ENCODE results near the gene CLGN. TPM values are rescaled to one million over a fixed set of nuclear protein-coding genes. Genes with fewer than 3 reads are reported as not detected.

The CLGN gene
- total RNA-seq, 1 donor from 2014 or later = not detected

GRCh38 chr4:140408974-140409373, 18.5 kb downstream of the CLGN start:
- DNase-seq (ENCODE audit: extremely low spot score in 2 of 2) = no peak
- H3K4me3 ChIP-seq = no peak overlapping the region
- intact Hi-C loops (cut with DNase I) = no loop called here
- no peak overlapping the region for H3K27ac ChIP-seq
- H3K4me1 ChIP-seq = no peaks in the 10 kb centered on the region
- no peaks in the 10 kb centered on the region for H3K27me3 ChIP-seq
- no peaks in the 10 kb centered on the region for H3K36me3 ChIP-seq
- TF ChIP-seq POLR2AphosphoS5 (IDR thresholded peaks at IDR 0.05; ENCODE audit: insufficient read depth in 1 of 2, low read depth in 1 of 2) (no peak), POLR2A (IDR thresholded peaks at IDR 0.05) (no peak), CTCF (IDR thresholded peaks at IDR 0.05) (no peak)
- no peaks in the 10 kb centered on the region for H3K9me3 ChIP-seq

GRCh38 chr4:140406292-140406691, 21.2 kb downstream of the CLGN start:
- no peaks in the 10 kb centered on the region for H3K4me1 ChIP-seq
- no peak for TF ChIP-seq POLR2AphosphoS5 (IDR thresholded peaks at IDR 0.05; ENCODE audit: insufficient read depth in 1 of 2, low read depth in 1 of 2)
- no peak for TF ChIP-seq POLR2A (IDR thresholded peaks at IDR 0.05)
- no peak for TF ChIP-seq CTCF (IDR thresholded peaks at IDR 0.05)
- H3K36me3 ChIP-seq = no peaks in the 10 kb centered on the region
- intact Hi-C loops (cut with DNase I) = no loop called here
- H3K27me3 ChIP-seq = no peaks in the 10 kb centered on the region
- DNase-seq (ENCODE audit: extremely low spot score in 2 of 2) = no peak
- no peaks in the 10 kb centered on the region for H3K9me3 ChIP-seq
- no peak overlapping the region for H3K4me3 ChIP-seq
- H3K27ac ChIP-seq = no peak overlapping the region

GRCh38 chr4:140400111-140400510, 27.3 kb downstream of the CLGN start:
- Histone ChIP-seq H3K4me3 (no peak overlapping the region), H3K9me3 (no peaks in the 10 kb centered on the region), H3K36me3 (no peaks in the 10 kb centered on the region), H3K4me1 (no peaks in the 10 kb centered on the region), H3K27me3 (no peaks in the 10 kb centered on the region), H3K27ac (no peak overlapping the region)
- DNase-seq (ENCODE audit: extremely low spot score in 2 of 2) = no peak
- TF ChIP-seq POLR2A (IDR thresholded peaks at IDR 0.05) (no peak), POLR2AphosphoS5 (IDR thresholded peaks at IDR 0.05; ENCODE audit: insufficient read depth in 1 of 2, low read depth in 1 of 2) (no peak), CTCF (IDR thresholded peaks at IDR 0.05) (no peak)
- intact Hi-C loops (cut with DNase I) = no loop called here

GRCh38 chr4:140395668-140396067, 31.8 kb downstream of the CLGN start:
- Histone ChIP-seq H3K9me3 (no peaks in the 10 kb centered on the region), H3K4me3 (no peak overlapping the region), H3K27me3 (no peaks in the 10 kb centered on the region), H3K4me1 (no peaks in the 10 kb centered on the region), H3K27ac (no peak overlapping the region), H3K36me3 (no peaks in the 10 kb centered on the region)
- TF ChIP-seq POLR2AphosphoS5 (IDR thresholded peaks at IDR 0.05; ENCODE audit: insufficient read depth in 1 of 2, low read depth in 1 of 2) (no peak), POLR2A (IDR thresholded peaks at IDR 0.05) (no peak), CTCF (IDR thresholded peaks at IDR 0.05) (no peak)
- intact Hi-C loops (cut with DNase I) = no loop called here
- no peak for DNase-seq (ENCODE audit: extremely low spot score in 2 of 2)

GRCh38 chr4:140388015-140388414, 39.4 kb downstream of the CLGN start:
- intact Hi-C loops (cut with DNase I) = no loop called here
- H3K27ac ChIP-seq = no peak overlapping the region
- H3K27me3 ChIP-seq = no peaks in the 10 kb centered on the region
- DNase-seq (ENCODE audit: extremely low spot score in 2 of 2) = no peak
- H3K9me3 ChIP-seq = no peaks in the 10 kb centered on the region
- no peak overlapping the region for H3K4me3 ChIP-seq
- H3K4me1 ChIP-seq = no peaks in the 10 kb centered on the region
- no peaks in the 10 kb centered on the region for H3K36me3 ChIP-seq
- no peak for TF ChIP-seq CTCF (IDR thresholded peaks at IDR 0.05)
- TF ChIP-seq POLR2AphosphoS5 (IDR thresholded peaks at IDR 0.05; ENCODE audit: insufficient read depth in 1 of 2, low read depth in 1 of 2) = no peak
- no peak for TF ChIP-seq POLR2A (IDR thresholded peaks at IDR 0.05)

All from vagina (tissue), 2 donors.